IMR-90 (cell line): ENCODE measurements around the gene CGGBP1. TPM values are rescaled to one million over a fixed set of nuclear protein-coding genes. Genes with fewer than 3 reads are reported as not detected.
A peak's percentile ranks its signal among the peaks of the same experiment; 100 is the strongest.

Experiments
- ATAC-seq: fragments of 200-7000 bp; cut with Tn5 transposase; 2 replicates; pipeline ENCODE4 v1.9.1; 2020; ENCODE audit warnings: low read depth, mild to moderate bottlenecking, moderate library complexity
- BruUV-seq: library from RNA; stranded (reverse); fragments of 400-500 nt; replicated peaks from 2 replicates; lab custom pipeline; 2021; lab: Mats Ljungman, UMichigan
- CTCF ChIA-PET: fragments of 300-600 bp; formaldehyde crosslinking; extraction: SDS; loops from one replicate; lab custom pipeline; 2021; ENCODE audit warnings: antibody characterized with exemption; lab: Yijun Ruan, JAX
- POLR2A ChIA-PET: fragments of 300-600 bp; sonication (Branson Sonifier 250); formaldehyde crosslinking; loops from one replicate; lab custom pipeline; 2022; ENCODE audit warnings: antibody characterized with exemption; ENCODE audit not compliant: unreplicated experiment; lab: Charles Lee
- DNase-seq: peaks from one replicate; pipeline ENCODE4 v3.0.0; 2013
- H2AFZ ChIP-seq: replicated peaks from 2 replicates; pipeline ENCODE3; 2013; ENCODE audit warnings: low read length, mild to moderate bottlenecking; ENCODE audit not compliant: poor library complexity
- H2AK5ac ChIP-seq: 2 replicates; pipeline ENCODE4 v1.6.1; 2013; ENCODE audit warnings: low read depth, low read length, inconsistent platforms
- H2AK9ac ChIP-seq: replicated peaks from 2 replicates; pipeline ENCODE3; 2013; ENCODE audit warnings: mild to moderate bottlenecking, low read depth, low read length, moderate library complexity; ENCODE audit not compliant: poor library complexity
- H2BK120ac ChIP-seq: 2 replicates; pipeline ENCODE4 v1.6.1; 2013; ENCODE audit warnings: low read depth, low read length, inconsistent platforms
- H2BK15ac ChIP-seq: 3 replicates; pipeline ENCODE4 v1.6.1; 2013; ENCODE audit warnings: low read depth, low read length, inconsistent platforms
- H2BK20ac ChIP-seq: 2 replicates; pipeline ENCODE4 v1.6.1; 2013; ENCODE audit warnings: low read depth, mild to moderate bottlenecking, inconsistent platforms, low read length, moderate library complexity
- H2BK5ac ChIP-seq: 2 replicates; pipeline ENCODE4 v1.6.1; 2013; ENCODE audit warnings: mild to moderate bottlenecking, low read depth, low read length, inconsistent platforms; ENCODE audit not compliant: poor library complexity, severe bottlenecking
- H3K14ac ChIP-seq: replicated peaks from 2 replicates; pipeline ENCODE4 v1.6.1; 2013; ENCODE audit warnings: low read depth, low read length, inconsistent platforms
- H3K18ac ChIP-seq: 2 replicates; pipeline ENCODE4 v1.6.1; 2013; ENCODE audit warnings: low read depth, low read length, control low read depth
- H3K23ac ChIP-seq: 2 replicates; pipeline ENCODE4 v1.6.1; 2013; ENCODE audit warnings: low read depth, low read length, inconsistent platforms
- H3K27ac ChIP-seq: 2 replicates; pipeline ENCODE4 v1.5.1; 2013; ENCODE audit warnings: mild to moderate bottlenecking, control low read depth, low read length; ENCODE audit not compliant: insufficient read depth
- H3K27me3 ChIP-seq: 2 replicates; pipeline ENCODE4 v1.6.1; 2013; ENCODE audit warnings: low read length; ENCODE audit not compliant: control insufficient read depth, insufficient read depth
- H3K36me3 ChIP-seq: 2 replicates; pipeline ENCODE4 v1.6.1; 2013; ENCODE audit warnings: low read length, mixed read lengths; ENCODE audit not compliant: control insufficient read depth, insufficient read depth
- H3K4ac ChIP-seq: 2 replicates; pipeline ENCODE4 v1.6.1; 2013; ENCODE audit warnings: low read depth, low read length, inconsistent platforms
- H3K4me1 ChIP-seq: 2 replicates; pipeline ENCODE4 v1.6.1; 2013; ENCODE audit warnings: low read length, mixed read lengths; ENCODE audit not compliant: control insufficient read depth, insufficient read depth
- H3K4me2 ChIP-seq: 2 replicates; pipeline ENCODE4 v1.6.1; 2013; ENCODE audit warnings: low read depth, mild to moderate bottlenecking, control low read depth, low read length, moderate library complexity
- H3K4me3 ChIP-seq: 2 replicates; pipeline ENCODE4 v1.5.1; 2013; ENCODE audit warnings: low read depth, mild to moderate bottlenecking, control low read depth, low read length, moderate library complexity; ENCODE audit not compliant: insufficient read depth
- H3K56ac ChIP-seq: 2 replicates; pipeline ENCODE4 v1.6.1; 2013; ENCODE audit warnings: low read length, inconsistent platforms; ENCODE audit not compliant: insufficient read depth; ENCODE audit errors: extremely low read depth
- H3K79me1 ChIP-seq, 2 experiments: 2 replicates each; pipeline ENCODE4 v1.6.1; 2013; ENCODE audit warnings: low read length in 2 of 2, inconsistent platforms in 1 of 2, low read depth in 1 of 2
- H3K9ac ChIP-seq: 2 replicates; pipeline ENCODE4 v1.6.1; 2013; ENCODE audit warnings: low read depth, low read length, control low read depth
- H3K9me1 ChIP-seq: 2 replicates; pipeline ENCODE4 v1.6.1; 2013; ENCODE audit warnings: low read length, inconsistent platforms; ENCODE audit not compliant: insufficient read depth
- H3K9me3 ChIP-seq: 2 replicates; pipeline ENCODE4 v1.6.1; 2013; ENCODE audit warnings: low read length; ENCODE audit not compliant: control insufficient read depth, insufficient read depth
- H4K20me1 ChIP-seq: 2 replicates; pipeline ENCODE4 v1.6.1; 2013; ENCODE audit warnings: low read length, inconsistent platforms; ENCODE audit not compliant: insufficient read depth
- H4K5ac ChIP-seq: 2 replicates; pipeline ENCODE4 v1.6.1; 2013; ENCODE audit warnings: mild to moderate bottlenecking, low read depth, low read length, control low read depth
- H4K8ac ChIP-seq, 2 experiments: 2 replicates each; pipeline ENCODE4 v1.6.1; 2013; ENCODE audit warnings: low read depth in 2 of 2, low read length in 2 of 2, control low read depth in 1 of 2, inconsistent platforms in 1 of 2
- H4K91ac ChIP-seq: 2 replicates; pipeline ENCODE4 v1.6.1; 2013; ENCODE audit warnings: low read depth, low read length, inconsistent platforms; ENCODE audit not compliant: insufficient read depth
- BHLHE40 ChIP-seq: fragments of 150-350 bp; IDR thresholded peaks from 2 replicates; pipeline ENCODE4 v1.6.1; 2016; ENCODE audit warnings: mild to moderate bottlenecking, low read depth, low read length
- CEBPB ChIP-seq: IDR thresholded peaks from 2 replicates; pipeline ENCODE4 v1.6.1; 2012; ENCODE audit warnings: low read depth, low read length, improper control_type of control experiment
- FOS ChIP-seq: fragments of 150-350 bp; IDR thresholded peaks from 2 replicates; pipeline ENCODE4 v1.6.1; 2016; ENCODE audit warnings: low read depth, low read length
- SMC3 ChIP-seq: fragments of 150-350 bp; IDR thresholded peaks from 2 replicates; pipeline ENCODE4 v1.6.1; 2016; ENCODE audit warnings: low read depth, mild to moderate bottlenecking, antibody characterized with exemption, low read length, moderate library complexity
- WGBS, 2 experiments: methylation state at CpG; one replicate each; pipeline versions ENCODE4 v1.1.5 to v1.1.7; 2013; ENCODE audit warnings: missing lambda C conversion rate in 2 of 2; ENCODE audit not compliant: insufficient read length in 1 of 2; ENCODE audit errors: extremely low coverage in 2 of 2; 5-methylcytosine and 5-hydroxymethylcytosine counted together
- dilution Hi-C: fragments of 300-500 bp; cut with HindIII; formaldehyde crosslinking; loops from one replicate; pipeline ENCODE4 v1.14.3; 2018; ENCODE audit warnings: low sequenced_read_pairs; ENCODE audit not compliant: unreplicated experiment
- in situ Hi-C: fragments of 300-500 bp; cut with MboI; formaldehyde crosslinking; loops from 3 replicates; pipeline ENCODE4 v1.14.3; 2019; ENCODE audit warnings: low sequenced_read_pairs, inconsistent platforms, mixed read lengths
- intact Hi-C: fragments of 100-400 bp; cut with micrococcal nuclease; formaldehyde crosslinking; loops from 2 replicates; pipeline ENCODE4 v1.10.0; 2022
- polyA plus RNA-seq, 3 experiments: library from polyadenylated mRNA; depleted of rRNA; stranded (reverse); fragments of >200 nt; gene quantifications; 2 replicates each; pipeline ENCODE4 v1.2.3, GENCODE V29; 2012; ENCODE audit warnings: low replicate concordance in 1 of 3
- total RNA-seq: library from RNA; depleted of rRNA; stranded (reverse); fragments of >200 nt; gene quantifications from 2 replicates; pipeline ENCODE4 v1.2.3, GENCODE V29; 2012

The CGGBP1 gene
- total and polyA plus RNA-seq, 2 of the 4 experiments (the other 2 are of a cell fraction): 42.1 to 47.7 TPM

- Histone ChIP-seq H3K4ac (no peak overlapping the region), H2BK15ac (no peak overlapping the region), H4K5ac (no peak overlapping the region), H2BK120ac (no peak overlapping the region), H3K27ac (no peak overlapping the region), H2AFZ (no peak overlapping the region), H3K79me1 (no peaks in the 10 kb centered on the region), H3K4me1 (no peaks in the 10 kb centered on the region), H3K18ac (no peak overlapping the region), H3K56ac (no peak overlapping the region), H3K4me3 (no peak overlapping the region), H3K9ac (no peak overlapping the region), H3K36me3 (no peaks in the 10 kb centered on the region), H2AK9ac (no peak overlapping the region), H2BK5ac (no peak overlapping the region), H4K91ac (no peak overlapping the region), H3K23ac (no peak overlapping the region), H4K20me1 (no peaks in the 10 kb centered on the region), H3K4me2 (no peak overlapping the region), H3K9me3 (no peaks in the 10 kb centered on the region), H3K9me1 (no peaks in the 10 kb centered on the region), H3K27me3 (no peaks in the 10 kb centered on the region), H2BK20ac (no peak overlapping the region), H3K14ac (no peak overlapping the region), H2AK5ac (no peak overlapping the region), H4K8ac (no peak overlapping the region)
- BruUV-seq: no TSS peak
- intact Hi-C loops (no loop called here), in situ Hi-C loops (no loop called here), dilution Hi-C loops (no loop called here)
- DNase-seq (peak; percentile 80), ATAC-seq (peak; percentile 60; the same call in 1 of the 2 replicates)
- TF ChIP-seq FOS: 0 out of 2 replicates have a peak, but pooled peaks have one; percentile 12
- no peak for TF ChIP-seq SMC3
- peak; percentile 83 for TF ChIP-seq CEBPB
- TF ChIP-seq BHLHE40: 0 out of 2 replicates have a peak, but pooled peaks have one; percentile 23
- CTCF ChIA-PET: interaction anchor here (0.5 kb wide), 1 partner anchor 25 kb away, joined by 3 read pairs; no protein-coding TSS in a partner anchor
- WGBS, 2 experiments: no CpG with 5 or more reads among the region's 2 CpGs
- POLR2A ChIA-PET: interaction anchor here (0.6 kb wide), 1 partner anchor 18 kb away, joined by 3 read pairs; no protein-coding TSS in a partner anchor
Observed at GRCh38 chr3:88038566-88038965, 20.2 kb downstream of the CGGBP1 start.
